HG03095 (cell line): ENCODE data around the gene PLEKHG4B.
"Not testable (repeated sequence)": the region's sequence is repeated elsewhere in the genome, so short reads cannot be mapped to it uniquely, and the experiment has no call there.

Experiments
- ATAC-seq: cut with Tn5 transposase; IDR thresholded peaks from one replicate; pipeline ENCODE4 v1.9.1; 2021; ENCODE audit warnings: moderate library complexity; ENCODE audit not compliant: unreplicated experiment

Gene PLEKHG4B

GRCh38 chr5:186091-187041 is 94.4 kb downstream of the PLEKHG4B start:
- ATAC-seq: no peak

- ATAC-seq: no peak
Measured at GRCh38 chr5:187042-187431, 95.1 kb downstream of the PLEKHG4B start.

- ATAC-seq: no peak
Measured at GRCh38 chr5:187617-188451, 95.9 kb downstream of the PLEKHG4B start.

- peak; percentile 76 for ATAC-seq
Measured at GRCh38 chr5:188488-189481, 96.8 kb downstream of the PLEKHG4B start.

GRCh38 chr5:189486-189885 is 97.5 kb downstream of the PLEKHG4B start:
- no peak for ATAC-seq

- ATAC-seq: no peak
Measured at GRCh38 chr5:189976-190365, 98.0 kb downstream of the PLEKHG4B start.

- ATAC-seq: no peak
Measured at GRCh38 chr5:190366-191035, 98.5 kb downstream of the PLEKHG4B start.

GRCh38 chr5:191036-191948 is 99.3 kb downstream of the PLEKHG4B start, which contains the start of gene LRRC14B:
TSS of gene LRRC14B (plus strand) at chr5:191495. CDS start at chr5:191539, 44 bp downstream.
- peak; percentile 49 for ATAC-seq

GRCh38 chr5:191949-192690 is 100.2 kb downstream of the PLEKHG4B start:
- no peak for ATAC-seq

- no peak for ATAC-seq
Measured at GRCh38 chr5:192691-192969, 100.7 kb downstream of the PLEKHG4B start.

GRCh38 chr5:192970-193831 is 101.2 kb downstream of the PLEKHG4B start:
- no peak for ATAC-seq

- no peak for ATAC-seq
Measured at GRCh38 chr5:194102-194501, 102.1 kb downstream of the PLEKHG4B start.

- no peak for ATAC-seq
Measured at GRCh38 chr5:194603-195209, 102.7 kb downstream of the PLEKHG4B start.

GRCh38 chr5:195401-196160 is 103.6 kb downstream of the PLEKHG4B start:
- no peak for ATAC-seq

GRCh38 chr5:196350-196749 is 104.4 kb downstream of the PLEKHG4B start:
- ATAC-seq: no peak

GRCh38 chr5:197031-197430 is 105.1 kb downstream of the PLEKHG4B start:
- not testable (repeated sequence) for ATAC-seq
